Measurements from ENCODE around the gene GOT2. TPM values are rescaled to one million over a fixed set of nuclear protein-coding genes. Genes with fewer than 3 reads are reported as not detected.

The GOT2 gene
- total RNA-seq, 1 experiment from 2014 or later = 135 TPM

DNA sequence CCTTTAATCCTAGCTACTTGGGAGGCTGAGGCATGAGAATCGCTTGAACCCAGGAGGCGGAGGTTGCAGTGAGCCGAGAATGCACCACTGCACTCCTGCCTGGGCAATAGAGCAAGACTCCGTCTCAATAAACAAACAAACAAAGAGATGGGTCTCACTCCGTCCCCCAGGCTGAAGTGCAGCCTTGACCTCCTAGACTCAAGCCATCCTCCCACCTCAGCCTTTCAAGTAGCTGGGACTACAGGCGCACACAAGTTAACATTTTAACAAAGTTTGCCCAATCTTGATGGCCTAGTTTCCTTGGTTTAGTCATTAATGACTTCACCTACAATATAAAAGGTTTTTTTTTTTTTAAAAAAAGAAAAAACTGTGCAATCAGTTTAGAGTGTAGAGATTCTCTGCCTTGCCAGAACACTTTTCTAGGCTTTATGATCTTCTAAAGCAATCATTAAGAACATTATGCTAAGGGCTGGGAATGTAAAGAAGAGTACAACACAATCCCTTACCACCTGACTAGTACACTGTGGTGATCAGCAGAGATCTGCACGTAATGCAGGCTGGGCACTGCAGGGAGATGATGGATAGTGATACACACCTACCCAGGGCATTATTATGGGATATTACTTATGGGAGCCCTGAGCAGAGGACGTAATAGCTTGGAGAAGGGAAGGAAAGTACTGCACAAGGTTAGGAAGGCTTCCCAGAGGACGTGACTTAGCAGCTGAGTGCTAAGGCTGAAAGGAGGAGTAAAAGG lies 6.9 kb downstream of the GOT2 start (continued):
- TF ChIP-seq CBX3 (IDR thresholded peaks at IDR 0.05; ENCODE audit: low read depth) = no peak
- no peak for TF ChIP-seq CTCF (IDR thresholded peaks at IDR 0.05 in 2 of 3, conservative IDR thresholded peaks at IDR 0.05 in 1 of 3; ENCODE audit: borderline replicate concordance in 1 of 3, insufficient read depth in 1 of 3, low read depth in 2 of 3, low read length in 2 of 3)
- no peak for TF ChIP-seq JUND (IDR thresholded peaks at IDR 0.05)
- TF ChIP-seq, protein P1, sequence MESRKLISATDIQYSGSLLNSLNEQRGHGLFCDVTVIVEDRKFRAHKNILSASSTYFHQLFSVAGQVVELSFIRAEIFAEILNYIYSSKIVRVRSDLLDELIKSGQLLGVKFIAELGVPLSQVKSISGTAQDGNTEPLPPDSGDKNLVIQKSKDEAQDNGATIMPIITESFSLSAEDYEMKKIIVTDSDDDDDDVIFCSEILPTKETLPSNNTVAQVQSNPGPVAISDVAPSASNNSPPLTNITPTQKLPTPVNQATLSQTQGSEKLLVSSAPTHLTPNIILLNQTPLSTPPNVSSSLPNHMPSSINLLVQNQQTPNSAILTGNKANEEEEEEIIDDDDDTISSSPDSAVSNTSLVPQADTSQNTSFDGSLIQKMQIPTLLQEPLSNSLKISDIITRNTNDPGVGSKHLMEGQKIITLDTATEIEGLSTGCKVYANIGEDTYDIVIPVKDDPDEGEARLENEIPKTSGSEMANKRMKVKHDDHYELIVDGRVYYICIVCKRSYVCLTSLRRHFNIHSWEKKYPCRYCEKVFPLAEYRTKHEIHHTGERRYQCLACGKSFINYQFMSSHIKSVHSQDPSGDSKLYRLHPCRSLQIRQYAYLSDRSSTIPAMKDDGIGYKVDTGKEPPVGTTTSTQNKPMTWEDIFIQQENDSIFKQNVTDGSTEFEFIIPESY (IDR thresholded peaks at IDR 0.05; ENCODE audit: extremely low read depth, insufficient replicate concordance, low read length) = no peak

DNA sequence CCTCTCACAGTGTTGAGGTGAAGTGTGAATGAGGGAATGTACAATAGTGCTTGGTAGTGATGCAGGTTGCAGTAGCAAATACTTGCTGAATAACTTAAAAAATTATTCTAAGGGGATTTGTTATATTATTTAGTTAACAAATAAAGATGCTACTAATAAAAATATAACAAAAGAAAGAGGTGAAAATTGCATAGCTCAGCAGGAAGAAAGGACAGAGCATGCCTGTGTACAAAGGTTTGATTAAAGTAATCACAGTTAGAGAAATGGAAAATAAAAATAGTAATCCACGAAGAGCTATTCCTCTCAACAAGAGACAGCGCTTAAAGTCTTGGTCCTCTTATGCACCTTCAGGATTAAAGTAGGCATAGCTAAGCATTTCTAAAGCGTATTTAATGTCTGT lies 11.0 kb downstream of the GOT2 start:
- ATAC-seq = no peak
- H3K9me3 ChIP-seq (ENCODE audit: control insufficient read depth in 1 of 2, insufficient read depth in 1 of 2, low read depth in 1 of 2, low read length in 2 of 2) = no peaks in the 10 kb centered on the region
- TF ChIP-seq FOSL1 (IDR thresholded peaks at IDR 0.05; ENCODE audit: low read depth) (no peak), ZNF274 (IDR thresholded peaks at IDR 0.05; ENCODE audit: low read depth, low read length) (no peak), JUND (IDR thresholded peaks at IDR 0.05) (no peak), ATF3 (IDR thresholded peaks at IDR 0.05) (no peak), MAX (IDR thresholded peaks at IDR 0.05) (no peak)
- no peaks in the 10 kb centered on the region for H3K9me2 ChIP-seq (ENCODE audit: insufficient read depth)
- no peaks in the 10 kb centered on the region for H3K4me1 ChIP-seq (ENCODE audit: control insufficient read depth in 1 of 2, insufficient read depth in 2 of 2, low read length in 2 of 2)
- H3K79me2 ChIP-seq (ENCODE audit: insufficient read depth, low read length) = peaks cover 40% of the 10 kb centered on the region
- BruUV-seq (replicated peaks) = no TSS peak
- H3K27ac ChIP-seq (ENCODE audit: low read depth, low read length) = no peak overlapping the region
- H3K9ac ChIP-seq (ENCODE audit: low read length) = no peak overlapping the region
- no peak for DNase-seq (ENCODE audit: low read depth, low spot score)
- H2AFZ ChIP-seq (ENCODE audit: low read depth, low read length, poor library complexity, severe bottlenecking) = no peak overlapping the region
- H3K4me2 ChIP-seq (ENCODE audit: low read length) = no peak overlapping the region
- H3K4me3 ChIP-seq (replicated peaks in 1 of 2; ENCODE audit: low read depth in 1 of 2, low read length in 2 of 2) = no peak overlapping the region
- POLR2A ChIA-PET = interaction anchor here (1.3 kb wide), 1 partner anchor 10 kb away, joined by 5 read pairs; no protein-coding TSS in a partner anchor
- CTCF ChIA-PET = no interaction called here
- peaks cover 4% of the 10 kb centered on the region; the same call in 1 of the 2 replicates for H4K20me1 ChIP-seq (ENCODE audit: insufficient read depth)
- RAD21 ChIA-PET (ENCODE audit: low non-redundant PET in 1 of 2, low total read pairs in 2 of 2, uncharacterized antibody in 2 of 2, unreplicated experiment in 2 of 2) = no interaction called here
- intact Hi-C loops (cut with micrococcal nuclease) = no loop called here
- H3K36me3 ChIP-seq (ENCODE audit: control insufficient read depth in 1 of 2, insufficient read depth in 2 of 2, low read length in 2 of 2) = peaks cover 24 to 29% of the 10 kb centered on the region in 2 experiments; a peak in 3 of 4 replicates
- no peaks in the 10 kb centered on the region for H3K27me3 ChIP-seq (ENCODE audit: insufficient read depth, low read length)
